HG03159 (cell line): Measurements from ENCODE around the gene GIMAP2.
A peak's percentile ranks its signal among the peaks of the same experiment; 100 is the strongest.
"Not testable (repeated sequence)": the region's sequence is repeated elsewhere in the genome, so short reads cannot be mapped to it uniquely, and the experiment has no call there.

ENCODE experiments used
- ATAC-seq: cut with Tn5 transposase; IDR thresholded peaks from one replicate; pipeline ENCODE4 v1.9.1; 2021; ENCODE audit warnings: mild to moderate bottlenecking, moderate library complexity; ENCODE audit not compliant: unreplicated experiment

Gene GIMAP2

GRCh38 chr7:150685219-150686029, at the start of gene GIMAP2:
Gene GIMAP2, plus strand, starts transcription at chr7:150685706. Its CDS starts 1,354 bp downstream, at chr7:150687060.
- peak; percentile 95 for ATAC-seq

- no peak for ATAC-seq
Measured at GRCh38 chr7:150641854-150642253, 43.7 kb upstream of the GIMAP2 start.

GRCh38 chr7:150642926-150643325, 42.6 kb upstream of the GIMAP2 start:
- ATAC-seq: no peak

- no peak for ATAC-seq
Measured at GRCh38 chr7:150645259-150646020, 40.1 kb upstream of the GIMAP2 start.

- no peak for ATAC-seq
Measured at GRCh38 chr7:150648353-150649079, 37.0 kb upstream of the GIMAP2 start.

GRCh38 chr7:150649080-150649385, 36.5 kb upstream of the GIMAP2 start:
- no peak for ATAC-seq

GRCh38 chr7:150654692-150655091, 30.8 kb upstream of the GIMAP2 start:
- ATAC-seq: no peak

GRCh38 chr7:150656047-150656446, 29.5 kb upstream of the GIMAP2 start:
- ATAC-seq: no peak

- no peak for ATAC-seq
Measured at GRCh38 chr7:150657526-150657925, 28.0 kb upstream of the GIMAP2 start.

GRCh38 chr7:150660939-150661613, 24.4 kb upstream of the GIMAP2 start:
- no peak for ATAC-seq

- not testable (repeated sequence) for ATAC-seq
Measured at GRCh38 chr7:150662821-150663220, 22.7 kb upstream of the GIMAP2 start.

- ATAC-seq: no peak
Measured at GRCh38 chr7:150663802-150664494, 21.6 kb upstream of the GIMAP2 start.

GRCh38 chr7:150665089-150665748, 20.3 kb upstream of the GIMAP2 start:
- no peak for ATAC-seq

- ATAC-seq: no peak
Measured at GRCh38 chr7:150665896-150666295, 19.6 kb upstream of the GIMAP2 start.

- no peak for ATAC-seq
Measured at GRCh38 chr7:150666412-150666811, 19.1 kb upstream of the GIMAP2 start.

GRCh38 chr7:150668472-150668911, 17.0 kb upstream of the GIMAP2 start:
- ATAC-seq: peak; percentile 73

- no peak for ATAC-seq
Measured at GRCh38 chr7:150668977-150669376, 16.5 kb upstream of the GIMAP2 start.

GRCh38 chr7:150671798-150672585, 13.5 kb upstream of the GIMAP2 start:
- ATAC-seq: not testable (repeated sequence)

GRCh38 chr7:150675714-150676113, 9.8 kb upstream of the GIMAP2 start:
- no peak for ATAC-seq
